NB4 (cell line): ENCODE measurements around the gene TEX30.

Source experiments
- CTCF ChIP-seq: IDR thresholded peaks from one replicate; pipeline ENCODE4 v1.5.1; 2012; ENCODE audit warnings: low read depth, low read length
- MYC ChIP-seq: IDR thresholded peaks from 2 replicates; pipeline ENCODE4 v1.6.1; 2011; ENCODE audit warnings: low read depth, low read length
- POLR2A ChIP-seq: IDR thresholded peaks from 2 replicates; pipeline ENCODE4 v1.6.1; 2011; ENCODE audit warnings: mild to moderate bottlenecking; ENCODE audit not compliant: insufficient read length; ENCODE audit errors: extremely low read depth
- TF ChIP-seq, protein P1 (sequence below): IDR thresholded peaks from 2 replicates; pipeline ENCODE4 v1.6.1; 2011; ENCODE audit warnings: low read depth, low read length

GRCh38 chr13:102726430-102726829 lies 47.2 kb downstream of the TEX30 start:
- TF ChIP-seq MYC: no peak
- no peak for TF ChIP-seq CTCF
- TF ChIP-seq POLR2A: no peak
- TF ChIP-seq, protein P1, sequence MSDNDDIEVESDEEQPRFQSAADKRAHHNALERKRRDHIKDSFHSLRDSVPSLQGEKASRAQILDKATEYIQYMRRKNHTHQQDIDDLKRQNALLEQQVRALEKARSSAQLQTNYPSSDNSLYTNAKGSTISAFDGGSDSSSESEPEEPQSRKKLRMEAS: no peak
